ENCODE data around the gene RPTOR.
A peak's percentile ranks its signal among the peaks of the same experiment; 100 is the strongest.

Gene RPTOR

GRCh38 chr17:80935526-80935925 lies 390.9 kb downstream of the RPTOR start:
- Mint-ChIP-seq H3K27ac (no peak overlapping the region), H3K4me3 (no peak overlapping the region), H3K27me3 (peaks cover 2% of the 10 kb centered on the region), H3K36me3 (ENCODE audit: low read depth) (peaks cover 27% of the 10 kb centered on the region), H3K4me1 (ENCODE audit: low read depth) (peaks cover 45% of the 10 kb centered on the region), H3K9me3 (no peaks in the 10 kb centered on the region)
- intact Hi-C loops (cut with micrococcal nuclease) = loop anchor here (5.0 kb wide), 1 partner anchor 43 kb away; no protein-coding TSS in a partner anchor

- peaks cover 27% of the 10 kb centered on the region for H3K36me3 Mint-ChIP-seq (ENCODE audit: low read depth)
- H3K9me3 Mint-ChIP-seq = no peaks in the 10 kb centered on the region
- peaks cover 2% of the 10 kb centered on the region for H3K27me3 Mint-ChIP-seq
- H3K4me1 Mint-ChIP-seq (ENCODE audit: low read depth) = peaks cover 52% of the 10 kb centered on the region
- intact Hi-C loops (cut with micrococcal nuclease) = loop anchor here (5.0 kb wide), 1 partner anchor 44 kb away; no protein-coding TSS in a partner anchor
- H3K4me3 Mint-ChIP-seq = no peak overlapping the region
- no peak overlapping the region for H3K27ac Mint-ChIP-seq
Measured at GRCh38 chr17:80936218-80936617, 391.6 kb downstream of the RPTOR start.

- peak overlapping the region; percentile 96 for H3K27ac Mint-ChIP-seq
- H3K27me3 Mint-ChIP-seq = peaks cover 2% of the 10 kb centered on the region
- intact Hi-C loops (cut with micrococcal nuclease) = loop anchor here (5.0 kb wide), 1 partner anchor 44 kb away; no protein-coding TSS in a partner anchor
- H3K9me3 Mint-ChIP-seq = no peaks in the 10 kb centered on the region
- H3K4me3 Mint-ChIP-seq = no peak overlapping the region
- H3K36me3 Mint-ChIP-seq (ENCODE audit: low read depth) = peaks cover 27% of the 10 kb centered on the region
- peaks cover 57% of the 10 kb centered on the region for H3K4me1 Mint-ChIP-seq (ENCODE audit: low read depth)
Measured at GRCh38 chr17:80936723-80937122, 392.1 kb downstream of the RPTOR start.

GRCh38 chr17:80937462-80938381 lies 393.1 kb downstream of the RPTOR start:
- peak overlapping the region; percentile 37 for H3K4me3 Mint-ChIP-seq
- peak overlapping the region; percentile 96 for H3K27ac Mint-ChIP-seq
- peaks cover 37% of the 10 kb centered on the region for H3K36me3 Mint-ChIP-seq (ENCODE audit: low read depth)
- H3K27me3 Mint-ChIP-seq = peaks cover 2% of the 10 kb centered on the region
- H3K9me3 Mint-ChIP-seq = no peaks in the 10 kb centered on the region
- peaks cover 66% of the 10 kb centered on the region for H3K4me1 Mint-ChIP-seq (ENCODE audit: low read depth)
- intact Hi-C loops (cut with micrococcal nuclease) = loop anchor here (5.0 kb wide), 1 partner anchor 45 kb away; no protein-coding TSS in a partner anchor

- Mint-ChIP-seq H3K27me3 (peaks cover 2% of the 10 kb centered on the region), H3K36me3 (ENCODE audit: low read depth) (peaks cover 41% of the 10 kb centered on the region), H3K27ac (peak overlapping the region; percentile 96), H3K4me3 (peak overlapping the region; percentile 34), H3K9me3 (no peaks in the 10 kb centered on the region), H3K4me1 (ENCODE audit: low read depth) (peaks cover 69% of the 10 kb centered on the region)
- intact Hi-C loops (cut with micrococcal nuclease) = loop anchor here (5.0 kb wide), 1 partner anchor 46 kb away; no protein-coding TSS in a partner anchor
Measured at GRCh38 chr17:80938556-80938955, 393.9 kb downstream of the RPTOR start.

- peaks cover 44% of the 10 kb centered on the region for H3K36me3 Mint-ChIP-seq (ENCODE audit: low read depth)
Measured at GRCh38 chr17:80939151-80940145, 394.8 kb downstream of the RPTOR start.

GRCh38 chr17:80940171-80941123 lies 395.8 kb downstream of the RPTOR start:
- H3K27me3 Mint-ChIP-seq = peaks cover 2% of the 10 kb centered on the region
- peak overlapping the region; percentile 80 for H3K27ac Mint-ChIP-seq
- H3K4me3 Mint-ChIP-seq = no peak overlapping the region
- no peaks in the 10 kb centered on the region for H3K9me3 Mint-ChIP-seq
- H3K4me1 Mint-ChIP-seq (ENCODE audit: low read depth) = peaks cover 74% of the 10 kb centered on the region
- intact Hi-C loops (cut with micrococcal nuclease) = no loop called here
- peaks cover 53% of the 10 kb centered on the region for H3K36me3 Mint-ChIP-seq (ENCODE audit: low read depth)

More at GRCh38 chr17:80939151-80940145, 394.8 kb downstream of the RPTOR start:
- Mint-ChIP-seq H3K4me1 (ENCODE audit: low read depth) (peaks cover 77% of the 10 kb centered on the region), H3K4me3 (no peak overlapping the region), H3K27ac (peak overlapping the region; percentile 96), H3K9me3 (no peaks in the 10 kb centered on the region), H3K27me3 (peaks cover 2% of the 10 kb centered on the region)
- intact Hi-C loops (cut with micrococcal nuclease) = loop anchor here (5.0 kb wide), 1 partner anchor 47 kb away; no protein-coding TSS in a partner anchor

GRCh38 chr17:80941171-80941570 lies 396.5 kb downstream of the RPTOR start:
- intact Hi-C loops (cut with micrococcal nuclease) = no loop called here
- Mint-ChIP-seq H3K27ac (peak overlapping the region; percentile 80), H3K4me1 (ENCODE audit: low read depth) (peaks cover 70% of the 10 kb centered on the region), H3K4me3 (peak overlapping the region; percentile 37), H3K36me3 (ENCODE audit: low read depth) (peaks cover 60% of the 10 kb centered on the region), H3K9me3 (no peaks in the 10 kb centered on the region), H3K27me3 (peaks cover 2% of the 10 kb centered on the region)

GRCh38 chr17:80941743-80942422 lies 397.2 kb downstream of the RPTOR start:
- no peak overlapping the region for H3K4me3 Mint-ChIP-seq
- H3K9me3 Mint-ChIP-seq = no peaks in the 10 kb centered on the region
- H3K27me3 Mint-ChIP-seq = peaks cover under 1% of the 10 kb centered on the region
- intact Hi-C loops (cut with micrococcal nuclease) = no loop called here
- H3K27ac Mint-ChIP-seq = peak overlapping the region; percentile 80
- peaks cover 67% of the 10 kb centered on the region for H3K36me3 Mint-ChIP-seq (ENCODE audit: low read depth)
- H3K4me1 Mint-ChIP-seq (ENCODE audit: low read depth) = peaks cover 72% of the 10 kb centered on the region

- no peaks in the 10 kb centered on the region for H3K9me3 Mint-ChIP-seq
- H3K4me1 Mint-ChIP-seq (ENCODE audit: low read depth) = peaks cover 66% of the 10 kb centered on the region
- H3K4me3 Mint-ChIP-seq = no peak overlapping the region
- no peaks in the 10 kb centered on the region for H3K27me3 Mint-ChIP-seq
- intact Hi-C loops (cut with micrococcal nuclease) = no loop called here
- peak overlapping the region; percentile 80 for H3K27ac Mint-ChIP-seq
- peaks cover 69% of the 10 kb centered on the region for H3K36me3 Mint-ChIP-seq (ENCODE audit: low read depth)
Measured at GRCh38 chr17:80942423-80943345, 398.0 kb downstream of the RPTOR start.

- peaks cover 74% of the 10 kb centered on the region for H3K36me3 Mint-ChIP-seq (ENCODE audit: low read depth)
Measured at GRCh38 chr17:80943346-80944145, 398.9 kb downstream of the RPTOR start.

More at GRCh38 chr17:80943346-80944145, 398.9 kb downstream of the RPTOR start:
- Mint-ChIP-seq H3K4me1 (ENCODE audit: low read depth) (peaks cover 57% of the 10 kb centered on the region), H3K27me3 (no peaks in the 10 kb centered on the region), H3K9me3 (no peaks in the 10 kb centered on the region), H3K4me3 (no peak overlapping the region), H3K27ac (peak overlapping the region; percentile 80)
- intact Hi-C loops (cut with micrococcal nuclease) = no loop called here
